HepG2 (cell line): ENCODE data around the gene ADCY7. TPM values are rescaled to one million over a fixed set of nuclear protein-coding genes. Genes with fewer than 3 reads are reported as not detected.
A peak's percentile ranks its signal among the peaks of the same experiment; 100 is the strongest.

Experiments used
- AGO2 ChIP-seq: fragments of 200-400 bp; formaldehyde crosslinking; optimal IDR thresholded peaks from 2 replicates; pipeline ENCODE3; 2017; ENCODE audit warnings: mild to moderate bottlenecking, low read depth, low read length, moderate library complexity
- CCDC6 ChIP-seq: sonication (generic); formaldehyde crosslinking; IDR thresholded peaks from 2 replicates; pipeline ENCODE4 v1.8.1; 2022; ENCODE audit warnings: mild to moderate bottlenecking, missing genetic modification reagents, moderate library complexity
- KLF13 ChIP-seq: sonication (generic); formaldehyde crosslinking; IDR thresholded peaks from 2 replicates; pipeline ENCODE4 v1.4.0; 2020; ENCODE audit warnings: mild to moderate bottlenecking, missing genetic modification reagents
- TBX3 ChIP-seq: fragments of 450-650 bp; IDR thresholded peaks from 2 replicates; pipeline ENCODE4 v1.6.1; 2017; ENCODE audit warnings: antibody characterized with exemption, mild to moderate bottlenecking, inconsistent platforms, borderline replicate concordance
- TRAFD1 ChIP-seq: sonication (generic); formaldehyde crosslinking; IDR thresholded peaks from 2 replicates; pipeline ENCODE4 v1.5.1; 2020; ENCODE audit warnings: missing genetic modification reagents, mild to moderate bottlenecking, borderline replicate concordance
- ZNF121 ChIP-seq: sonication (generic); formaldehyde crosslinking; IDR thresholded peaks from 2 replicates; pipeline ENCODE4 v1.5.0; 2020; ENCODE audit warnings: mild to moderate bottlenecking, missing genetic modification reagents
- ZNF451 ChIP-seq: sonication (generic); formaldehyde crosslinking; IDR thresholded peaks from 2 replicates; pipeline ENCODE4 v1.5.0; 2020; ENCODE audit warnings: mild to moderate bottlenecking, missing genetic modification reagents
- ZNF513 ChIP-seq: sonication (generic); formaldehyde crosslinking; conservative IDR thresholded peaks from 2 replicates; pipeline ENCODE4 v1.5.0; 2020; ENCODE audit warnings: missing genetic modification reagents
- ZNF563 ChIP-seq: sonication (generic); formaldehyde crosslinking; IDR thresholded peaks from 2 replicates; pipeline ENCODE4 v1.8.0; 2022; ENCODE audit warnings: mild to moderate bottlenecking, moderate library complexity, missing genetic modification reagents
- ZNF607 ChIP-seq: sonication (generic); formaldehyde crosslinking; IDR thresholded peaks from 2 replicates; pipeline ENCODE4 v1.5.1; 2020; ENCODE audit warnings: missing genetic modification reagents, mild to moderate bottlenecking, borderline replicate concordance
- polyA plus RNA-seq, 8 experiments: library from polyadenylated mRNA; depleted of rRNA in 3 of 8; stranded (reverse) in 7 of 8; unstranded in 1 of 8; fragments of >200 nt; fragmentation: Illumina TruSeq in 4 of 8; extraction: Trizol in 4 of 8; gene quantifications; 2 replicates each; pipeline versions ENCODE4 v1.2.1 to v1.2.3, GENCODE V29; 2011 to 2016; ENCODE audit warnings: low read depth in 4 of 8, missing spikeins in 1 of 8, mixed read lengths in 1 of 8; ENCODE audit not compliant: insufficient read depth in 1 of 8
- total RNA-seq, 5 experiments: library from RNA; depleted of rRNA; stranded (reverse); fragments of >200 nt; fragmentation: Illumina TruSeq; extraction: Trizol; gene quantifications; 2 replicates each; pipeline ENCODE4 v1.2.3, GENCODE V29; 2016; ENCODE audit warnings: low read depth in 1 of 5
- TF ChIP-seq, protein P1 (sequence below): sonication (generic); formaldehyde crosslinking; IDR thresholded peaks from one replicate; pipeline ENCODE4 v1.5.1; 2020; ENCODE audit warnings: mild to moderate bottlenecking, missing genetic modification reagents; ENCODE audit errors: not compliant biosample characterization

Gene ADCY7
- total and polyA plus RNA-seq, 2 of the 13 experiments (the other 11 are each of a cell fraction or from before 2014, with no cell fraction given) = 2.2 to 4.3 TPM

DNA sequence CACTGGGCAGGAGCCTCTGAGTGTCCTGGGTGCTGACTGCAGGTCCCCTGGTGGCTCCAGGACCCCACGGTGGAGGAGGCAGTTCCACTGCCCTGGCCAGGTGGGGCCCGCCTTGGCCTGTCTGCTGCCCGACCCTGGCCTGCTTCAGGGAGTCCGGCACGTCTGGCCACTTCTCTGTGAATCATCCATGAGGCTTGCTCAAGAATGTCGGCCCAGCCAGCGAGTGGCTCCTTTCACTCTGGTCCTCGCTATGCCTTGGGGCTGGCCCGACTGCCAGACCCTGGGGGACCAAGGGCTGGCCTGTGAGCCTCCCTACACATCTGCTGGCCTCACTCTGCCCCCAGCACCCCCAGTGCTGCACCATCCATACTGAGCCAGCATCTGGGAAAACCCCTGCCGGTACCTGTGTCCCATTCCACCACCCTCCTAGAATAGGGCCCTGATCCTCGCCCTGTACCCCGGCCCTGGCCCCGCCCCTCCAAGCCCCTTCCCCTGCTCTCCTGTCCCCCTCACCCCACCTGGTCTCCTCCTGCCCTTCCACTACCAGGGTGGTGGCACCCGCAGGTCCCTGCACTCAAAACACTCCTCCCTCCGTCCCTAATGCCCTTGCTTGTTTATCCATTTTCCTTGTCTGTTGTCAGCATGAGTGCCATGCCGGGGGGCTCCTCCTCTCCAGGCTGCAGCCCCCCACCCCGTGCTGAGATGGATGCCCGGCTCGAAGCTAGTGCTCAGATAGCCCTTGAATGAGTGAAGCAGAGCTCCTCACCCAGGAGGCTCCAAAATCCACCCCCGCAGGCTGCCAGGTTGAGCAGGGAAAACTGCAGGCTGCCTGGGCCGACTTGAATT lies 35.5 kb downstream of the ADCY7 start (continued):
- TF ChIP-seq TRAFD1 (no peak), ZNF563 (CRISPR knock-in tag) (peak; percentile 59; the same call in 1 of the 2 replicates), AGO2 (no peak), ZNF121 (CRISPR knock-in tag) (peak; percentile 80), TBX3 (no peak), ZNF607 (no peak), CCDC6 (no peak), ZNF451 (no peak), ZNF513 (CRISPR knock-in tag) (no peak), KLF13 (CRISPR knock-in tag) (no peak)
- TF ChIP-seq, protein P1, sequence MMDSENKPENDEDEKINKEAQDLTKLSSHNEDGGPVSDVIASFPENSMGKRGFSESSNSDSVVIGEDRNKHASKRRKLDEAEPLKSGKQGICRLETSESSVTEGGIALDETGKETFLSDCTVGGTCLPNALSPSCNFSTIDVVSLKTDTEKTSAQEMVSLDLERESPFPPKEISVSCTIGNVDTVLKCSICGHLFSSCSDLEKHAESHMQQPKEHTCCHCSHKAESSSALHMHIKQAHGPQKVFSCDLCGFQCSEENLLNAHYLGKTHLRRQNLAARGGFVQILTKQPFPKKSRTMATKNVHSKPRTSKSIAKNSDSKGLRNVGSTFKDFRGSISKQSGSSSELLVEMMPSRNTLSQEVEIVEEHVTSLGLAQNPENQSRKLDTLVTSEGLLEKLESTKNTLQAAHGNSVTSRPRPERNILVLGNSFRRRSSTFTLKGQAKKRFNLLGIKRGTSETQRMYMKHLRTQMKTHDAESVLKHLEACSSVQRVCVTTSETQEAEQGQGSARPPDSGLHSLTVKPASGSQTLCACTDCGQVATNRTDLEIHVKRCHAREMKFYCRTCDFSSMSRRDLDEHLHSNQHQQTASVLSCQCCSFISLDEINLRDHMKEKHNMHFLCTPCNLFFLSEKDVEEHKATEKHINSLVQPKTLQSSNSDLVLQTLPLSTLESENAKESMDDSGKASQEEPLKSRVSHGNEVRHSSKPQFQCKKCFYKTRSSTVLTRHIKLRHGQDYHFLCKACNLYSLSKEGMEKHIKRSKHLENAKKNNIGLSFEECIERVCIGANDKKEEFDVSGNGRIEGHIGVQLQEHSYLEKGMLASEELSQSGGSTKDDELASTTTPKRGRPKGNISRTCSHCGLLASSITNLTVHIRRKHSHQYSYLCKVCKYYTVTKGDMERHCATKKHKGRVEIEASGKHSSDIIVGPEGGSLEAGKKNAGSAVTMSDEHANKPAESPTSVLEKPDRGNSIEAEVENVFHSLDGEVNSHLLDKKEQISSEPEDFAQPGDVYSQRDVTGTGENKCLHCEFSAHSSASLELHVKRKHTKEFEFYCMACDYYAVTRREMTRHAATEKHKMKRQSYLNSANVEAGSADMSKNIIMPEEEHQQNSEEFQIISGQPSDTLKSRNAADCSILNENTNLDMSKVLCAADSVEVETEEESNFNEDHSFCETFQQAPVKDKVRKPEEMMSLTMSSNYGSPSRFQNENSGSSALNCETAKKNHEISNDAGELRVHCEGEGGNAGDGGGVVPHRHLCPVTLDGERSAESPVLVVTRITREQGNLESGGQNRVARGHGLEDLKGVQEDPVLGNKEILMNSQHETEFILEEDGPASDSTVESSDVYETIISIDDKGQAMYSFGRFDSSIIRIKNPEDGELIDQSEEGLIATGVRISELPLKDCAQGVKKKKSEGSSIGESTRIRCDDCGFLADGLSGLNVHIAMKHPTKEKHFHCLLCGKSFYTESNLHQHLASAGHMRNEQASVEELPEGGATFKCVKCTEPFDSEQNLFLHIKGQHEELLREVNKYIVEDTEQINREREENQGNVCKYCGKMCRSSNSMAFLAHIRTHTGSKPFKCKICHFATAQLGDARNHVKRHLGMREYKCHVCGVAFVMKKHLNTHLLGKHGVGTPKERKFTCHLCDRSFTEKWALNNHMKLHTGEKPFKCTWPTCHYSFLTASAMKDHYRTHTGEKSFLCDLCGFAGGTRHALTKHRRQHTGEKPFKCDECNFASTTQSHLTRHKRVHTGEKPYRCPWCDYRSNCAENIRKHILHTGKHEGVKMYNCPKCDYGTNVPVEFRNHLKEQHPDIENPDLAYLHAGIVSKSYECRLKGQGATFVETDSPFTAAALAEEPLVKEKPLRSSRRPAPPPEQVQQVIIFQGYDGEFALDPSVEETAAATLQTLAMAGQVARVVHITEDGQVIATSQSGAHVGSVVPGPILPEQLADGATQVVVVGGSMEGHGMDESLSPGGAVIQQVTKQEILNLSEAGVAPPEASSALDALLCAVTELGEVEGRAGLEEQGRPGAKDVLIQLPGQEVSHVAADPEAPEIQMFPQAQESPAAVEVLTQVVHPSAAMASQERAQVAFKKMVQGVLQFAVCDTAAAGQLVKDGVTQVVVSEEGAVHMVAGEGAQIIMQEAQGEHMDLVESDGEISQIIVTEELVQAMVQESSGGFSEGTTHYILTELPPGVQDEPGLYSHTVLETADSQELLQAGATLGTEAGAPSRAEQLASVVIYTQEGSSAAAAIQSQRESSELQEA (CRISPR knock-in tag) = no peak
